T-helper 2 cell (primary cell): ENCODE measurements around the gene MB.
"Not testable (repeated sequence)": the region's sequence is repeated elsewhere in the genome, so short reads cannot be mapped to it uniquely, and the experiment has no call there.

Experiments
- DNase-seq, 5 experiments: peaks; one replicate each; pipeline versions ENCODE4 v3.0.0 to v3.0.0-alpha.2; 2012 to 2022

MB gene

DNA sequence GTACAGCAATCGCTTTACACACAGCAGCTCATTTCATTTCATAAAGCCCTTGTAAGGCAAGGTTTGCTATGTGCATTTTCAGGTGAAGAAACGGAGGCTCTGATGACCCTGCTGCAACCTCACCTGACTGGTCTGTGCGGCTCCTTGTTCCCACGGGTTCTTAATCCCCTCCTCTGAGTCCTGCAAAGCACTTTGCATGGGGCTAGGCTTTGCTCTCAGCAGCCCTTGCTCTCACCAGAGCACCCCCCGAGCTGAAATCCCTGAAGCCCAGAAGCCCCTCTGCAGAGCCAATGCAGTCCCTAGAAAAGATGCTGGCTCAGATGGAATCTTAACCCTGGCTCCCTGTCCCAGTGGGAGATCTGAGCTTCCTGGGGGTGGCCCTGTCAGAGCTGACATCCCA lies 20.1 kb upstream of the MB start:
- DNase-seq = no peak

DNA sequence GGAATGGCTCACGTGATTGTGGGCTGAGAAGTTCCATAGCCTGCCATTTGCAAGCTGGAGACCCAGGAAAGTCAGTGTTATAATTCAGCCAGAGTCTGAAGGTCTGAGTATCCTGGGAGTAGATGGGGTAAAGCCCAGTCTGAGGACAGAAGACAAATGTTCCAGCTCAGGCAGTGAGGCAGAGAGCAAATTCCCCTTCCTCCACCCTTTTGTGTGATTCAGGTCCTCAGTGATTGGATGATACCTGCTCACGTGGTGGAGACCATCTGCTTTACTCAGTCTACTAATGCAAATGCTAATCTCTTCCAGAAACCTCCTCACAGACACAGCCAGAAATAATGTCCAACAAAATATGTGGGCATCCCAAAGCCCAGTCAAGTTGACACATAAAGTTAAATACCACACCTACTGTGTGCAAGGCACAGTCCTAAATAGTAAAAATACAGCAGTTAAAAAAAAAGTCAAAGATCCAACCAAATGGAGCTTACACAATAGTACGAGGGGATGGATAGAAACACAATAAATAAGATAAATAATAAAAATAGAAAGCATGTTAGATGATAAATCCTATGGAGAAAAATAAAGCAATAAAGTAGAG lies 17.9 kb upstream of the MB start:
- DNase-seq = no peak

DNA sequence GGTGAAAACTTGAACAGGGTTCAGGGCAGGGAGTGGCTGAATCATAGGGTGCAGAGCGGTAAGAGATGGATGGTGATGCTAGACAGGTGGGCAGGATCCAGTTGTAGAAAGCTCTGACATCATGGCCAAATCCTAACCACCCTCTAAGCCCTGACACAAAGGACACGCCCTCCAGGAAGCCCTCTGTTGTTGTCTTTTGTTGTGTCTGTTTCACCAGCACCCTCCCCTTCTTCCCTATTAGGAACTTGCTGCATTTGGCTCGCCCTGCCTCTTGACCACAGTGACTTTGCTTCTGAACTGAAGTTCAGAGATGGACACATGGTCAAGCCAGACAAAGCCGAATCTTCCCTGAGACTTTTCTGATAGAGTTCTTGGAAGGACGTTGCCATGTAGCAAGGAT lies 16.9 kb upstream of the MB start:
- peak in 1 of 5 experiments; percentile 25 for DNase-seq

DNA sequence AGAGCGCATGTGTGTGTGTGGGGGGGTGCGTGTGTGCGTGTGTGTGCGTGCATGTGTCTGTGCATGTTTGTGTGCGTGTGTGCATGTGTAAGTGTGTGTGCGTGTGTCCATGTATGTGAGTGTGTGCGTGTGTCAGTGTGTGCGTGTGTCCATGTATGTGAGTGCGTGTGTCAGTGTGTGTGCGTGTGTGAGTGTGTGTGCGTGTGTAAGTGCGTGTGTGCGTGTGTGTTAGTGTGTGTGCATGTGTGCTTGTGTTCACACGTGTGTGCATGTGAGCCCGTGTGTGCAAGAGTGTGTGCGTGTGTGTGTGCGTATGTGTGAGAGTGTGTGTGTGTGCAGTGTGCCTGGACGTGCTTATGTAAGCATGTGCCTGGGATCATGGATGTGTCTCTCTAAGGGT lies 16.4 kb upstream of the MB start:
- DNase-seq = no peak

DNA sequence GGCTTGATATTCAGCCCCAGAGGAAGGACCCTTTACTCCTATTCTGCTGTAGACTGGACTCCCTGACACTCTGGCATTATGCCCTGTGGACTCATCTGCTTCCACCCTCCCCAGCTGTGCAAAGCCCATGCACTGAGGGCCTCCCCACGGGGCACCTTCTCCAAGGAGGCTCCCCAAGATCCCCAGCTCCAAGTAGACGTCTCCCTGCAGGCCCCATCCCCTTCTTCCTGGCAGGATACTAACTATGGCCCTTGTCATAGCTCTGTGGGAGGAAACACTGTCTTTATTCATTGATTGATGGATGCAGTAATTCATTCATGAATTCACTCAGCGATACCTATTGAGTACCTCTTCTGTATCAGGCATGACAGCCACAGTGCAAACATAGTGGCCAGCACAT lies 15.8 kb upstream of the MB start:
- no peak for DNase-seq

DNA sequence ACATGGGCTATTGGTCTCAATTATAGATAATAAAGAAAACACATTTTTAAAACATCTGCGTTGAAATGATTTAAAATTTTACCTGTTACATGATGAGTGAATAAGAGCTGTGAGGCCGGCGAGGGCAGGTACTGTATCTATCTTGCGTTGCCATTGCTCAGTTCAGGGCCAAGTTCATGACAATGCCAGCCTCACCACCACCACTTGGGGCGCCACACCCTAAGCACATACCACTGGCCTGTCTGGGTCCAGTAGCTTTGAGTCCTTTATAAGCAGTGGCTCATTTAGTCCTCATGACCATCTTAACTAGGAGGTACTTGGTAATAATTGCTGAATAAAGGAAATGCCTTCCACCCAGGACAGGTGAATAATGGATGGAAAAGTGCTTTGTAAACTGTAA lies 14.5 kb upstream of the MB start:
- peak in 1 of 5 experiments; percentile 38 for DNase-seq

DNA sequence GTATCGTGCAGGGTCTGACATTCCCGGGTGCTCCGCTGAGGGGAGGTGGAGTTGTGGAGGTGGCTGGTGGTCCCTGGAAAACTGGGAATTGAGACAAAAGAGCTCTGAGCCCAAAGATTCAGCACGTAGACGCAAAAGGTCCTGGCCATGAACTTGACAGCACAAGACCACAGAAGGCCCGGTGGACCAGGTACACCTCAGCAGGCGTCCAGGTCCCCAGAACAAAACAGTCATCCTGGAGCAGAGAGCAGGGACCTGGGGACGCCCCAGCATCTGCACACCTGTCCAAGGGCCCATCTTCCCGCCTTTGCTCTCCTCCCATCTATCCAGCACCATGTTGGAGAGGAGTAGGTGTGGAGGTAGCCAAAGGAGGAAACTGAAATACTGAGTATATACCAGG lies 13.8 kb upstream of the MB start:
- DNase-seq = no peak

DNA sequence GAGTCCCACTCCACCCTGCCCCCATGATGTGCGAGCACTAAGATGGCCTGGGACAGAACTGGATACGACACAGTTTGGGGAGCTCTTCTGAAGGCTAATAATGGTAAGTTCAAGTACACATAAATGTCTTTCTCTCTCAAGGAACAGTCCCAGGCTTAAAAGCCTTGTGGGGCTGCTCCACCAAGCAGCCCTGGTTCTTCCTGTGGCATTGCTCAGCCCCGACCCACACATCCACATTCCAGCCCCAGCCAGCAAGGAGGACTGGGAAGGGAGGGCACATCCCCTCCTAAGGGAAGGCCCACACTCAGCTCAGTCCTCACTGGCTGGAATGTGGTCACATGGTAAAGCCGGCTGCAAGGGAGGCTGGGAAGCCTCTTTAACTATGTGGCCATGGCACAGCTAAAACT lies 13.3 kb upstream of the MB start:
- DNase-seq = peak in 1 of 5 experiments; percentile 17

DNA sequence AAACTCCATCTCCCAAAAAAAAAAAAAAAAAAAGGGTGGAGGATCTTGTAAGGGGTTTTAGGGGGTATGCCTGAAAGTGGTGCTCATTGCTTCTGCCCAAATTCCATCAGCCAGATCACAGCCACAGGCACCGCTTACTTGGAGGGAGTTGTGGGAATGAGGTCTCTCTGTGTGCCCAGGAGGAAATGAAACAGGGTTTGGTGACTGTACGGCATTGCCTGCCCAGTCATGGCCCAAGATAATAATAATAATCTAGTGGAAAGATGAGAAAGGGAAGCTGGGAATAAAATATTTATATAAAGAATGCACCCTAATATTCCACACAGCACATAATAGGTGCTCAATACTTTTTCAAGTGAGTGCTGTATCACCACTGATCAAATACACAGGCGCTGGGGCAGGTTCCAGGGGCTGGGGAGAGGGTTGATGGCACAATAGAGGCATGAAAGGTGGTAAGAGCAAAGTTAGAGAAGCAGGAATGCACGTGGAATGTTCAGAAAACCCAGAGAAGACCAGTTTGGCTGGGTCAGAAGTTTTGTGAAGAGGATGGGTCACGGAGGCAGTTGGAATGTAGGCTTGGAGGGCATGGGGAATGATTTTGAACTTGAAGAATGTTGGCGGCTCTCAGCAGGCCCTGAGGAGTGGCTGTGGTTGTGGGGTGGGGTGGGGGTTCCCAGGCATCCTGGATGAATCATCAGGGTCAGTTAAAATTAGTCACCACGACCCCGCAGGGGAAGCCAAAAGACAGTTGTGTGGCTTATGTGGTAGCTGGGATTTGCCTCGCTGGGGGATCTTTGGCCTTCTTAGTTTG lies 12.5 kb upstream of the MB start:
- DNase-seq = peak in 3 of 5 experiments; percentile 12 to 73 (median 18)

DNA sequence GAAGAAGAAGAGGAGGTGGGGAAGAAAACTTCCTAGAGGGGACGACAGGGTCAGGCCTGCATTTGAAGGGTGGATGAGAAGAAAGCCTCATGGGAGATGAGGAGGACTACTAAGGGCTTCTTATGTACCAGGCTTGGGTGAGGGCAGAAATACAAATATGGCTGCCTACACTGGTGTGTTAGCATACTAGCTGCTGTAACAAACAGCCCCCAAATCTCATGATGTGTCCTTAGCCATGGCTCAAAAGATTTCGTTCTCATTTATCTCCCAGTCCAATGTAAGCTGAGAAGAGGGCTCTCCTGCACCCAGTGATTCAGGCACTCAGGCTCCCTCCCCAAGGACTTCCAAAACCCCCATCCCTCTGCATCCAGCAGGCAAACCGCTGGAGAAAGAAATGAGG lies 11.6 kb upstream of the MB start:
- DNase-seq = no peak

DNA sequence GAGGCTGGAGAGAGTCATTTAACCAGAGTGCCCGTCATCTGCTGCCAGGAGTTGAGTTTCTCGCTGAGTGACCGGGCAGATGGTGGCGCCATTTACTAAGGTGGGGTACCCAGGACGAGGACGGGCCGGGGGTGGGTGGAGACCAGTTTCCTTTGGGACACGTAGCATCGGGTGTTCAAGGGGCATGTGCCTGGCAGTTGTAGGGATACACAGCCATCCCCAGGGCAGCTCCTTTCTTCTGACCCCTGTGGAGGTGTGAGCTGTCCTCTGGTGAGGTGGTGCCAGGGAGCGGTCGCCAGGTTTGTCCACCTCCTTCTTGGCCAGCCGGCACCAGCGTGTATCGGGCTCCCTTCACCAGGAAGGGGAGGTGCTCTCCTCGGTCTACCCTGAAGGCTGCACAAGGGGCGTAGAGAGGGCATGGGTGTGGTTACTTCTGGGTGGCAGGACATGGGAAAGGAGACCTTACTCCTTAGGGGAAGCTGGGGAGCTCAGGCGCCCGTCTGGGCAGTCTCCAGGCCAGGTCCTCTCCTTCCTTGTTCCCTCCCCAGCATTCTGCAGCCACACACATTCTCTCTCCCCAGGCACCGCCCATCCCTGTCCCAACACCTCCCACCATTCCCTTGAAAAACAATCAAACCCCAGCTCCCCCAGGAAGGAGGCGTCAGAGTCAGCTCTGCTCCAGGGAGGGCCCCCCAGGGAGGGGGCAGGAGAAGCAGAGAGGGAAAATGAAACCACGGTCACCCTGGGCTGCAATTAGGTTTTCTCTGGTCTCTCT lies 10.3 kb upstream of the MB start:
- peak in 3 of 5 experiments; percentile 9 to 75 (median 28) for DNase-seq

DNA sequence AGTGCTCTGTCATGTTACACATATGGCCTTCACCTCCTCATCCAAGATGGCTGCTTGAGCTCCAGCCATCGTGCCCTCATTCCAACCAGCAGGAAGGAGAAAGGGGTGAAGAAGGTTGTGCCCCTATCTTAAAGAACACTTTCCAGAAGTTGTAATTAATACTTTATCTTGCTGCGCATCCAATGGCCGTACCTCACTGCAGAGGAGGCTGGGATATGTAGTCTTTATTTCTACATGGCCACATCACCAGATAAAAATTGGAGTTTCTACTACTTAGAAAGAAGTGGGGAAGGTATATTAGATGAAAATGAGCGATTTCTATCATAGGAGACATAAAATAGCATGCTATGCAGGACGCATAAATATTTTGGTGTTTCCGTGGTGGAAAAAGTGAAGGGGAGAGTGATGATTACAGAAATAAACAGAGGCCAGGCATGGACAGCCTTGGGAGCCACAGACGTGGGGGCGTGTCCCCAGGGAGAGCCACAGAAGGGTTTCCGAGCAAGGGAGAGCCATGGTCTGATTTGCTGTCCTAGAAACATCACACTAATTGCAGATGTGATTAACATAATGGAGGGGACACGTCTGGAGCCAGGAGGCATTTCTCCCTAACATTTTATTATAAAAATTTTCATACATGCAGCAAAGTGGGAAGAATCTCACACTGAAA lies 8.8 kb upstream of the MB start:
- no peak for DNase-seq

DNA sequence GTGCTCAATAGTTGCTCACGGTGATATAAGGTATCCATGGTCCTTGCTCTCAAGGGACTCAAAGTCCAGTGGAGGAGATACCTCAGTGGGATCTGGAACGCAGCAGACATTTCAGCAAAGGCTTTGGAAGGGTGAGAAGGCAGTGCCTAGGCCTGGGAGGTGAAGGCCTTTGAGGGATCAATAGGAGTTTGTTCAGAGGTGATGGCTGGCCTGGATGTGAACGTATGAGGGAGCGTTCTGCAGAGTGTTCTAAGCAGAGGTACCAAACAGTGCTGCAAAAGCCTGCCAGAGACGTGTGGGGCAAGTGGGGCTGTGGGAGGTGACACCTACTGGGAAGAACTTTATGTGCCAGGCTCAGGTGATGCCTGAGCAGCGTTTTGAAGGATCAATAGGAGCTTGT lies 7.4 kb upstream of the MB start:
- DNase-seq = no peak

DNA sequence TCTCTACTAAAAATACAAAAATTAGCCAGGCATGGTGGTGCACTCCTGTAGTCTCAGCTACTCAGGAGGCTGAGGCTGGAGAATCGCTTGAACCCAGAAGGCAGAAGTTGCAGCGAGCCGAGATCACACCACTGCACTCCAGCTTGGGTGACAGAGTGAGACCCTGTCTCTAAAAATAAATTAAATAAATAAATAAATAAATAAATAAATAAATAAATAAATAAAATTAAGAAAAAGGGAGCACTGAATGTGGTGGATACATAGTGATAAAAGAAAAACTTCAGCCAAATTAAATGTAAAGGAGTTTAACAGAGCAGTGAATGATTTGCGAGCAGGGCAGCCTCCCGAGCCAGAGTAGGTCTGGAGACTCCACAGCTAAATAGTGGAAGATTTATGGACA lies 6.8 kb upstream of the MB start:
- not testable (repeated sequence) for DNase-seq

DNA sequence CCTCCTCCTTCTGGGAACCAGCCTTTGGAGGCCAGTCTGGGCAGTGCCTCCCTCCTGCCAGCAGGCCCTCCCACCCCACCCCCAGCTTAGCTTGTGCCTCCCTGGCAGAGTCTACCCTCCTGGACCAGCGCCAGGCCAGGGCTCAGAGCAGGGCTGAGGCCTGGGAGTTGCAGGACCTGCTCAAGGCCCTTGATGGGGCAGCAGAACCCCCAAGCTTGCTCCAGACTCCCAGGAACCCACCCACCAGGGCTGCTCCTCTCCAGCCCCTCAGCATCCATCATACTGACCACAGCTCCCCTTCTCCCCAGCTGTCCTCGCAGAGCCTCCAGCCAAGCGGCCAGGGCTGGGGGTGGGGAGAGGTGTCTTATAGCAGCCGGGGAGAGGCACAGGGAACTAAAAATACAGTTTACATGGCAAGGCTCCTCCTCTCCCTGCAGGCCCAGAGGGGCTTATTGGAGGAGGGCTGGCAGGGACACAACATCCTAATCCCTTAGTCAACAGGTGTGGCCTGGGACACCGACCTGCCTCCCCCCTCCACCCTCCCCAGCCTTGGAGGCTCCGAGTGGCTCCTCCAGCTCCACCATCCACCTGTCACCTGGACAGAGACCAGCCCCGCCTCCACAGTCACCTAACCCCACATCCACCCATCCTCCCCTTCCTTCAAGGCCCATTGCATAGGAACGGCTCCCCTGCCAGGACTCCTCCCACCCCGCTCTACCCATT lies 5.2 kb upstream of the MB start:
- DNase-seq = no peak

DNA sequence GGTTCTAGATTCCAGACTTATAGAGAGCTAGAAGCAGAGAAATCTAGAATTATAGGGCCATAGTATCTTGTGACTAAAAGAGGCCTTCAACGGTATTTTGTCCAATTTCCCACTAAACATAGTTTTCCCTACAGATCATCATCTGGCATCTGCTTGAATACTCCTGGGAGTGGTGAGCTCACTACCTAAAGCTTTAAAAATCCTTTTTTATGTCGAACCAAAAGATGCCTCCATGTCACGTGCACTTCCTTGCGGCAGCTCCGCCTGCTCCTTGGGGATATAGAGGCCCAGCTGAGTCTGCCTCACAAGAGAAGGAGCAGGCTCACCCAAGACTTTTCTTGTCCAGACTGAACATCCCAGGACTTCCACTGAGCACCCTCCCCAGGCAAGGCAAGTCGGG lies 4.3 kb upstream of the MB start:
- no peak for DNase-seq

DNA sequence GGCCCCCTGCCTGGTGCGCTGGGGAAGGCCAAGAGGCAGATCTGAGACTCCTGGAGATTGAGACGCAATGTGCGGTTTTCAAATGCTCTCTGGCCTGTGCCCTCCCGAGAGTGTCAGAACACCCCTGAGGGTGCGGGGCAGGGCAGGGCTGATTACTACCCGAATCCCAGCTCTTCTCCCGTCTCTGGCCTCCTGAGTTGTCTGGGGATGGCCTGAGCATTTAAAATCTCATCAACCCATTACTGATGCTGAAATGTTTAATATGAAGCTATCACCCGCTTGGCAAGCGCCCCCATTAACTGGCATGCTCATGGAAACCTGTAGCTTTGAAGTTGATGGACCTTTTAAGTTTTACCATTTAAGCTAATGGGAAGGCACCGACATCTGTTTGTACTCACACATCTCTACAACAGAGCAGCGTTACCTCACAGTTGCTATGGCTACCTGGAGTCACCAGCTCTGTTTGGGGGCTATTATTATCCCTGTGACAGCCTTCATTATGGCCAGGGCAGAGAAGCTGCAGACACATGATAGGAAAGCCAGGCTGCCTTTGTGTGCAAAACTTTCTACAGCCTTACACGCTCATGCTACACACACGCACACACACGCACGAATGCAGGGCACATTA lies 3.6 kb upstream of the MB start:
- DNase-seq = no peak

DNA sequence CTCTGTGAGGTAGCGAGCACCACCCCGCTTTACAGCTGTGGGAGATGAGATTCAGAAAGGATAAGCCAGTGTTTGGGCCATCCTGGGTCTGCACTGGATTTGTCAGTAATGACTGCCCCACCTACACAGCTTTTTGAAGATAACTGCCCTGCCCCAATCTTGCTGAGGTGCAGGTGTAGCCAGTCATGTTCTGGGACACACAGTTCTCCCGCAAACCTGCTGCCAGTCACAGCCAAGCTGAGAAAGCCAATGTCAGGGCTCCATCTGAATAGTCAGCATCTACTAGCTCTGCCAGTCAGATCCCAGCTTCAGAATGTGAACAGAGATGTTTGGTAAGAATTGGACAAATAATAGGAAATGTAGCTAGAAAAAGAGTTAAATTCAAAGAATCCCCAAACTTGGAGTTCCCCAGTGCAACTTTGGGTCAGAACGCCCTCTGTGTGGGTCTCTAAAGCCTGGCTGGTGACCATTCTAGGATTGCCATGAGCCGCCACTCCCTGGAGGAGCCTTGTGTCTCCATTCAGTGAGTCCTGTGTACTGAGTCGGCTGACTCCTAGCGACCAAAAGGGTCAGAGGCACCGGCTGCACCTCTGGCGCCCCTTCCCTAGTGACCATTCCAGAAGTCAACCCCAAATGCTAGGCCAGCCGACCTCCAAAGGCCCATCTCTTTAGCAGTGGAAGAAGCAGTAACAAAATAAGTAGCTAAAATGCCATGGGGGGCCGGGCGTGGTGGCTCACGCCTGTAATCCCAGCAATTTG lies 2.4 kb upstream of the MB start:
- DNase-seq = peak in 1 of 5 experiments; percentile 18

DNA sequence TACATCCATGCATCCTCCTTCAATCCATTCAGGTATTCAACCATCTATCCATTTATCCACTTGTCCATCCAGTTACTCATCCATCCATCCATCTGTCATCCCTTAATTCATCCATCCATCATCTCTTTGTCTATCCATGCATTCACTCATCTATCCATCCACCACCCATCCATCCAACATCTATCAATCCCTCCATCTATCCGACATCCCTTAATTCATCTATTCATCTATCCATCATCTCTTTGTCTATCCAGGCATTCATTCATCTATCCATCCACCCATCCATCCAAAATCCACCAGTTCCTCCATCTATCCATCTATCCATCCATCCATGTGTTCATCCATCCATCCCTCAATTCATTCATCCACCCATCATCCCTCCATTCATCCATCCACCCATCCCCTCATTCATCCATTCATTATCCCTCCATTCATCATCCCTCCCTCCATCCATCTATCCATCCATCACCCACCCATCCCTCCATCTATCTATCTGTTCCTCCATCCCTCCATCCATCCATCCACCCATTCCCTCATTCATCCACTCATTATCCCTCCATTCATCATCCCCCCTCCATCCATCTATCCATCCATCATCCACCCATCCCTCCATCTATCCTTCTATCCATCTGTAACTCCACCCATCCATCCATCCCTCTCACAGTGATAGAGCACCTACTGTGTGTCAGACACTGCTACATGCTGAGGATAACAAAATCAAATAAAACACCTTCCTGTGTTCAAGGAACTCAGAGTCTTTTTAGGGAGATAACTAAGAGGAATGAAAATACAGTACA lies 1.5 kb upstream of the MB start:
- no peak for DNase-seq

DNA sequence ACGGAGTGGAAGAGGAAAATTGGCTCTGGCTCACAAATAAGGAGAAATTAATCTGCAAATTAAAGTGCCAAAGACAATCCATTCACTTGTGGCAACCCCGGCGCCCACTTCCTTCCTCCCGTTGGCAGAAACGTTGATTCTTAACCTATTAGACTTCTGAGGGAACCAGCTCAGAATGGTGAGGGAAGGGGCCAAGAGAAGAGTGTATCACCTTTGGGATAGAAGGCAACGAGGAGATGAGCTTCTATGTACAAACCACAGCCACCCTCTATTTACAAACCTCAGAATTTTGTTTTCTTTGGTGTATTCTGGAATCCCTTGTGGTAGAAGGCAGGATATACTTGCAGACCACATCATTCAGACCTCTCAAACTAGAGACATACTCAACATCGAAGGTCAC lies 1.1 kb downstream of the MB start:
- peak in 1 of 5 experiments; percentile 28 for DNase-seq
